A549 (cell line): ENCODE results near the gene DDX60. TPM values are rescaled to one million over a fixed set of nuclear protein-coding genes. Genes with fewer than 3 reads are reported as not detected.
A peak's percentile ranks its signal among the peaks of the same experiment; 100 is the strongest.
"Not testable (repeated sequence)": the region's sequence is repeated elsewhere in the genome, so short reads cannot be mapped to it uniquely, and the experiment has no call there.

Experiments
- ATAC-seq, 2 experiments: fragments of 200-7000 bp in 1 of 2; fragments of >200 bp in 1 of 2; cut with Nextera tagmentation in 1 of 2; cut with Tn5 transposase in 1 of 2; 3 replicates each; pipeline versions ENCODE4 v1.8.0 to v1.9.1; 2018 to 2020; ENCODE audit warnings: mild to moderate bottlenecking in 1 of 2, moderate library complexity in 1 of 2
- CTCF ChIA-PET: fragments of 300-600 bp; sonication (Branson Sonifier 250); formaldehyde crosslinking; extraction: SDS; loops from one replicate; lab custom pipeline; 2021; ENCODE audit warnings: antibody characterized with exemption, inconsistent platforms; lab: Yijun Ruan, JAX
- POLR2A ChIA-PET: fragments of 350-600 bp; formaldehyde crosslinking; extraction: SDS; loops from one replicate; lab custom pipeline; 2021; ENCODE audit warnings: antibody characterized with exemption, inconsistent platforms; lab: Yijun Ruan, JAX
- DNase-seq, 2 experiments: peaks; one replicate each; pipeline versions ENCODE4 v3.0.0 to v3.0.0-alpha.2; 2011 to 2016; ENCODE audit warnings: low read depth in 1 of 2, low spot score in 1 of 2
- FAIRE-seq: peaks from 2 replicates; lab custom pipeline; 2011; peaks lifted over from hg19 to GRCh38; lab: Jason Lieb, UNC
- H3K27ac ChIP-seq, 2 experiments: fragments of >200 bp; sonication (Bioruptor Twin); formaldehyde crosslinking; 3 replicates each; pipeline ENCODE4 v1.5.1; 2016 to 2017
- H3K4me1 ChIP-seq: fragments of >200 bp; sonication (Bioruptor Twin); formaldehyde crosslinking; 3 replicates; pipeline ENCODE4 v1.6.1; 2016
- H3K4me2 ChIP-seq: fragments of >200 bp; sonication (Bioruptor Twin); formaldehyde crosslinking; 3 replicates; pipeline ENCODE4 v1.6.1; 2016
- H3K4me3 ChIP-seq: fragments of >200 bp; sonication (Bioruptor Twin); formaldehyde crosslinking; 3 replicates; pipeline ENCODE4 v1.5.1; 2016
- H3K9me3 ChIP-seq: fragments of >200 bp; sonication (Bioruptor Twin); formaldehyde crosslinking; 3 replicates; pipeline ENCODE4 v1.6.1; 2016
- BHLHE40 ChIP-seq: IDR thresholded peaks from 2 replicates; pipeline ENCODE4 v1.6.1; 2012; ENCODE audit warnings: low read depth, low read length, inconsistent platforms
- CBX8 ChIP-seq: fragments of 200-600 bp; sonication (generic); IDR thresholded peaks from 2 replicates; pipeline ENCODE4 v1.6.1; 2016
- CEBPB ChIP-seq, 2 experiments: fragments of >200 bp in 1 of 2; sonication (Bioruptor Twin) in 1 of 2; formaldehyde crosslinking in 1 of 2; IDR thresholded peaks; 2 replicates each; pipeline ENCODE4 v1.6.1; 2012 to 2016
- CHD4 ChIP-seq: fragments of 200-600 bp; sonication (generic); IDR thresholded peaks from 2 replicates; pipeline ENCODE4 v1.6.1; 2016; ENCODE audit warnings: antibody characterized with exemption, mild to moderate bottlenecking, borderline replicate concordance
- EP300 ChIP-seq, 2 experiments: fragments of >200 bp; sonication (Bioruptor Twin); formaldehyde crosslinking; IDR thresholded peaks; 2 replicates in 1 of 2; 3 replicates in 1 of 2; pipeline ENCODE4 v1.6.1; 2016 to 2017
- FOSB ChIP-seq: fragments of 250-450 bp; sonication (Bioruptor Pico); IDR thresholded peaks from 2 replicates; pipeline ENCODE4 v1.5.0; 2020; ENCODE audit warnings: mild to moderate bottlenecking, moderate library complexity
- FOSL2 ChIP-seq, 2 experiments: fragments of 450-650 bp in 1 of 2; fragments of >200 bp in 1 of 2; sonication (Bioruptor Twin) in 1 of 2; formaldehyde crosslinking; IDR thresholded peaks; 2 replicates each; pipeline versions ENCODE4 v1.5.0 to v1.6.1; 2016 to 2020; ENCODE audit warnings: mild to moderate bottlenecking in 1 of 2, moderate library complexity in 1 of 2
- GATA3 ChIP-seq: IDR thresholded peaks from 2 replicates; pipeline ENCODE4 v1.6.1; 2012; ENCODE audit warnings: borderline replicate concordance
- HOXB13 ChIP-seq: fragments of 250-450 bp; sonication (Bioruptor Pico); IDR thresholded peaks from 2 replicates; pipeline ENCODE4 v1.5.0; 2020; ENCODE audit warnings: low read depth, mild to moderate bottlenecking, moderate library complexity
- JUNB ChIP-seq: fragments of >200 bp; sonication (Bioruptor Twin); formaldehyde crosslinking; IDR thresholded peaks from 2 replicates; pipeline ENCODE4 v1.6.1; 2016
- MAZ ChIP-seq: fragments of 150-350 bp; IDR thresholded peaks from 2 replicates; pipeline ENCODE4 v1.6.1; 2014; ENCODE audit warnings: antibody characterized with exemption, low read depth, low read length, borderline replicate concordance
- RARB ChIP-seq: fragments of 250-450 bp; sonication (Bioruptor Pico); IDR thresholded peaks from 2 replicates; pipeline ENCODE4 v1.8.0; 2021; ENCODE audit warnings: mild to moderate bottlenecking, moderate library complexity
- SMC3 ChIP-seq: fragments of >200 bp; sonication (Bioruptor Twin); formaldehyde crosslinking; IDR thresholded peaks from 3 replicates; pipeline ENCODE4 v1.6.1; 2018; ENCODE audit warnings: inconsistent platforms
- TFCP2L1 ChIP-seq: fragments of 250-450 bp; sonication (Bioruptor Pico); IDR thresholded peaks from 2 replicates; pipeline ENCODE4 v1.5.0; 2021; ENCODE audit warnings: mild to moderate bottlenecking
- ZC3H11A ChIP-seq: fragments of 450-650 bp; IDR thresholded peaks from 2 replicates; pipeline ENCODE4 v1.6.1; 2014; ENCODE audit warnings: antibody characterized with exemption, mild to moderate bottlenecking
- ZFP36 ChIP-seq: fragments of 450-650 bp; IDR thresholded peaks from 2 replicates; pipeline ENCODE4 v1.6.1; 2014; ENCODE audit warnings: borderline replicate concordance; ENCODE audit not compliant: partially characterized antibody
- WGBS: methylation state at CpG from one replicate; pipeline ENCODE4 v1.1.6; 2017; ENCODE audit errors: missing lambda C conversion rate; 5-methylcytosine and 5-hydroxymethylcytosine counted together
- polyA plus RNA-seq, 4 experiments: library from polyadenylated mRNA; depleted of rRNA in 3 of 4; stranded (reverse); fragments of >200 nt; fragmentation: RNase III in 1 of 4; extraction: RNeasy Plus Mini Kit Qiagen cat#74134 plus additional on column Dnase treatment in 1 of 4; gene quantifications; 2 replicates in 3 of 4; 3 replicates in 1 of 4; pipeline ENCODE4 v1.2.3, GENCODE V29; 2011 to 2017
- TF ChIP-seq, protein P1 (sequence below): IDR thresholded peaks from 2 replicates; pipeline ENCODE4 v1.6.1; 2012
- TF ChIP-seq, protein P2 (sequence below): fragments of 150-350 bp; IDR thresholded peaks from 2 replicates; pipeline ENCODE4 v1.6.1; 2014; ENCODE audit warnings: low read depth, mild to moderate bottlenecking, low read length
- TF ChIP-seq, protein P3 (sequence below): fragments of 450-650 bp; IDR thresholded peaks from 2 replicates; pipeline ENCODE4 v1.6.1; 2014; ENCODE audit warnings: antibody characterized with exemption
- TF ChIP-seq, protein P4 (sequence below): fragments of >200 bp; sonication (Bioruptor Twin); formaldehyde crosslinking; IDR thresholded peaks from 3 replicates; pipeline ENCODE4 v1.6.1; 2016

Gene DDX60
- polyA plus RNA-seq, 2 of the 4 experiments (the other 2 are of a cell fraction): 1.6 to 4.4 TPM

DNA sequence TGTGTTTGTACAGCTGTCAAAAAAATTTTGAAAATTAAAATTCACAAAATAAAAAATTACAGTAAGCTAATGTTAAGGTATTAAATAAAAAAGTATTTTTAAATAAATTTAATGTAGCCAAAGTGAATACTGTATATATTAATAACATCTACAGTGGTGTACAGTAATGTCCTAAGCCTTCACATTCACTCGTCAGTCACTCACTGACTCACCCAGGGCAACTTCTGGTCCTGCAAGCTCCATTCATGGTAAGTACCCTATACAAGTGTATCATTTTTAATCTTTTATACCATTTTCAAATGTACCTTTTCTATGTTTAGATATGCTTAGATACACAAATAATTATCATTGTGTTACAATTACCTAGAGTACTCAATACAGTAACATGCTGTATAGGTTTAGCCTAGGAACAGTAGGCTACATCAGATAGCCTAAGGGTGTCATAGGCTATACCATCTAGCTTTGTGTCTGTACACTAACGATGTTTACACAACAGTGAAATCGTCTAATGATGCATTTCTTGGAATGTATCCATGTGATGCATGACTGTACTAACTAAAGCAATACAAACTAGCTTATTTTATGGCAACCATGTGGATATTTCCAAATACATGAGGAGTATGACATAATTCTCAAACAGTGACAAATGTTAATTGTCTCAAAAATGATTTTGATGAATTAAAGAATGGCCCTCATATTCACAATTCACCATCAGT, 13.7 kb downstream of the DDX60 start:
- Histone ChIP-seq H3K9me3 (no peaks in the 10 kb centered on the region), H3K4me3 (no peak overlapping the region), H3K4me1 (peaks cover 18% of the 10 kb centered on the region), H3K4me2 (peak overlapping the region; percentile 50), H3K27ac (peak overlapping the region in 1 of 2 experiments; percentile 53; a peak in 1 of 6 replicates)
- peak; percentile 90 to 92 for ATAC-seq
- CTCF ChIA-PET: interaction anchor here (1.1 to 1.2 kb wide), 2 partner anchors 12 to 13 kb away, joined by 3 to 5 read pairs; partner anchors contain the start of gene DDX60
- whole genome bisulfite sequencing: 16% methylated on average over 3 of the region's 3 CpGs
- TF ChIP-seq CHD4 (no peak), GATA3 (peak; percentile 64; the same call in 1 of the 2 replicates), TFCP2L1 (CRISPR knock-in tag) (no peak), FOSB (no peak), ZC3H11A (no peak), HOXB13 (no peak), CEBPB (IDR thresholded peaks at IDR 0.05) (peak in 1 of 2 experiments; percentile 76; a peak in 2 of 4 replicates), MAZ (no peak), FOSL2 (IDR thresholded peaks at IDR 0.05) (no peak), FOSL2 (CRISPR knock-in tag; IDR thresholded peaks at IDR 0.05) (peak; percentile 88), CBX8 (no peak), JUNB (peak; percentile 28; the same call in 1 of the 2 replicates), RARB (CRISPR knock-in tag) (no peak)
- TF ChIP-seq, protein P1, sequence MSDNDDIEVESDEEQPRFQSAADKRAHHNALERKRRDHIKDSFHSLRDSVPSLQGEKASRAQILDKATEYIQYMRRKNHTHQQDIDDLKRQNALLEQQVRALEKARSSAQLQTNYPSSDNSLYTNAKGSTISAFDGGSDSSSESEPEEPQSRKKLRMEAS: peak; percentile 41
- TF ChIP-seq, protein P2, sequence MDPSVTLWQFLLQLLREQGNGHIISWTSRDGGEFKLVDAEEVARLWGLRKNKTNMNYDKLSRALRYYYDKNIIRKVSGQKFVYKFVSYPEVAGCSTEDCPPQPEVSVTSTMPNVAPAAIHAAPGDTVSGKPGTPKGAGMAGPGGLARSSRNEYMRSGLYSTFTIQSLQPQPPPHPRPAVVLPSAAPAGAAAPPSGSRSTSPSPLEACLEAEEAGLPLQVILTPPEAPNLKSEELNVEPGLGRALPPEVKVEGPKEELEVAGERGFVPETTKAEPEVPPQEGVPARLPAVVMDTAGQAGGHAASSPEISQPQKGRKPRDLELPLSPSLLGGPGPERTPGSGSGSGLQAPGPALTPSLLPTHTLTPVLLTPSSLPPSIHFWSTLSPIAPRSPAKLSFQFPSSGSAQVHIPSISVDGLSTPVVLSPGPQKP: no peak
- TF ChIP-seq, protein P3, sequence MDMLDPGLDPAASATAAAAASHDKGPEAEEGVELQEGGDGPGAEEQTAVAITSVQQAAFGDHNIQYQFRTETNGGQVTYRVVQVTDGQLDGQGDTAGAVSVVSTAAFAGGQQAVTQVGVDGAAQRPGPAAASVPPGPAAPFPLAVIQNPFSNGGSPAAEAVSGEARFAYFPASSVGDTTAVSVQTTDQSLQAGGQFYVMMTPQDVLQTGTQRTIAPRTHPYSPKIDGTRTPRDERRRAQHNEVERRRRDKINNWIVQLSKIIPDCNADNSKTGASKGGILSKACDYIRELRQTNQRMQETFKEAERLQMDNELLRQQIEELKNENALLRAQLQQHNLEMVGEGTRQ: no peak
- TF ChIP-seq, protein P4, sequence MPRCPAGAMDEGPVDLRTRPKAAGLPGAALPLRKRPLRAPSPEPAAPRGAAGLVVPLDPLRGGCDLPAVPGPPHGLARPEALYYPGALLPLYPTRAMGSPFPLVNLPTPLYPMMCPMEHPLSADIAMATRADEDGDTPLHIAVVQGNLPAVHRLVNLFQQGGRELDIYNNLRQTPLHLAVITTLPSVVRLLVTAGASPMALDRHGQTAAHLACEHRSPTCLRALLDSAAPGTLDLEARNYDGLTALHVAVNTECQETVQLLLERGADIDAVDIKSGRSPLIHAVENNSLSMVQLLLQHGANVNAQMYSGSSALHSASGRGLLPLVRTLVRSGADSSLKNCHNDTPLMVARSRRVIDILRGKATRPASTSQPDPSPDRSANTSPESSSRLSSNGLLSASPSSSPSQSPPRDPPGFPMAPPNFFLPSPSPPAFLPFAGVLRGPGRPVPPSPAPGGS: no peak
- no peak for FAIRE-seq
- peak; percentile 24 to 76 for DNase-seq
- POLR2A ChIA-PET: no interaction called here

DNA sequence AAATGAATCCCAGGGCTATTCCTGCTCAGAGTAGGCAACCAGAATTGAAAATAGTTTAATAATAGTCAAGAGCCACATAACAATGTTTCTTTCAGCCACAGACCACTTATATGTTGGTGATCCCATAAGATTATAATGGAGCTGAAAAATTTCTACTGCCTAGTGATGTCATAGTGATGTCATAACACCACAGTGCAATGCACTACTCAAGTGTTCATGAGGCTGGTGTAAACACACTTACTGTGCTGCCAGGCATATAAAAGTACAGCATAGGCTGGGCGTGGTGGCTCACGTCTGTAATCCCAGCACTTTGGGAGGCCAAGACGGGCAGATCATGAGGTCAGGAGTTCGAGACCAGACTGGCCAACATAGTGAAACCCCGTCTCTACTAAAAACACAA, 15.1 kb downstream of the DDX60 start:
- H3K4me3 ChIP-seq, H3K4me2 ChIP-seq, H3K27ac ChIP-seq, POLR2A ChIA-PET, DNase-seq, ATAC-seq, FAIRE-seq, H3K9me3 ChIP-seq: not testable (repeated sequence)
- WGBS: 76% methylated on average over 5 of the region's 5 CpGs
- peaks cover 18% of the 10 kb centered on the region for H3K4me1 ChIP-seq
- CTCF ChIA-PET: interaction anchor here (1.2 kb wide), 1 partner anchor 11 kb away, joined by 3 read pairs; no protein-coding TSS in a partner anchor

DNA sequence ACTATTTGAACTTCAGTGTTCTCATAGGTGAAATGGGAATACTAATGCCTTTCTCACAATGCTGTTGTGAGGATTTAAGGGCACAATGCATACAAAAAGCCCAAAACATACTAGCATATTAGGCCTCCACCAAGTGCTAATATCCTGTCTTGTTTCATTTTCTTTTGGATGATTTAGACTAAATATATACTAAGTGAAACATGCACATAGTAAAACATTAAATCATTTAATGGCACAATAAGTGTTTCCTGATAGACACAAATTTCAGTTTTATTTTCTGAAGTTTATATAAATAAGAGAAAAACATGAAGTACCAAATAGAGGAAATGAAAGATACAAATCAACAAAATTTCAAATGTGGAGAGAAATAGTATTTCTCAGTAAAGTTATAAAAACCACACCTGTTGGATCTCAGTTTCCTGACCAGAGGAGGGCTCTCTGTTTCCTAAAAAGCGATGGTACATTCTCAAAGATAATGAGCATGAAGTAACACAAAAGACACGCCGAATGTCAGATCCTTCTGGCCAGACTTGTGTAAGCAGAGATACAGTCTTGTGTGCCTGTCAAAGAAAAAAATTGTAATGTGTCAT, 25.1 kb downstream of the DDX60 start:
- WGBS: 95% methylated on average over 3 of the region's 3 CpGs
- Histone ChIP-seq H3K4me1 (no peaks in the 10 kb centered on the region), H3K4me3 (no peak overlapping the region), H3K9me3 (no peaks in the 10 kb centered on the region), H3K27ac (no peak overlapping the region), H3K4me2 (no peak overlapping the region)
- POLR2A ChIA-PET: no interaction called here
- CTCF ChIA-PET: interaction anchor here (1.5 kb wide), 1 partner anchor 11 kb away, joined by 3 read pairs; no protein-coding TSS in a partner anchor
- no peak for TF ChIP-seq ZFP36
- TF ChIP-seq BHLHE40: no peak
- TF ChIP-seq EP300 (IDR thresholded peaks at IDR 0.05): no peak
- no peak for TF ChIP-seq TFCP2L1 (CRISPR knock-in tag)
- no peak for TF ChIP-seq SMC3
- ATAC-seq: no peak
- no peak for DNase-seq
- FAIRE-seq: no peak
